HepG2 (cell line): ENCODE results near the gene COMMD7. TPM values are rescaled to one million over a fixed set of nuclear protein-coding genes. Genes with fewer than 3 reads are reported as not detected.

ENCODE experiments used
- ADNP ChIP-seq: sonication (generic); formaldehyde crosslinking; IDR thresholded peaks from 2 replicates; pipeline ENCODE4 v1.4.0; 2020; ENCODE audit warnings: missing genetic modification reagents
- ARNT2 ChIP-seq: sonication (generic); formaldehyde crosslinking; IDR thresholded peaks from 2 replicates; pipeline ENCODE4 v1.8.0; 2022; ENCODE audit warnings: mild to moderate bottlenecking, low read depth, missing genetic modification reagents, moderate library complexity
- ATRX ChIP-seq: sonication (generic); formaldehyde crosslinking; IDR thresholded peaks from 2 replicates; pipeline ENCODE4 v1.4.0; 2020; ENCODE audit warnings: missing genetic modification reagents, borderline replicate concordance
- FOXP4 ChIP-seq: sonication (generic); formaldehyde crosslinking; IDR thresholded peaks from 2 replicates; pipeline ENCODE4 v1.4.0; 2020; ENCODE audit warnings: missing genetic modification reagents
- HMGXB3 ChIP-seq: sonication (generic); formaldehyde crosslinking; IDR thresholded peaks from 2 replicates; pipeline ENCODE4 v1.4.0; 2020; ENCODE audit warnings: missing genetic modification reagents, borderline replicate concordance
- HNF4A ChIP-seq: sonication (generic); formaldehyde crosslinking; IDR thresholded peaks from 2 replicates; pipeline ENCODE4 v1.4.0; 2020; ENCODE audit warnings: missing genetic modification reagents
- HOMEZ ChIP-seq: IDR thresholded peaks from 2 replicates; pipeline ENCODE4 v1.6.1; 2016; ENCODE audit warnings: low read depth
- PBX2 ChIP-seq: IDR thresholded peaks from 2 replicates; pipeline ENCODE4 v1.6.1; 2016; ENCODE audit warnings: control low read depth
- SIN3A ChIP-seq: IDR thresholded peaks from 2 replicates; pipeline ENCODE4 v1.6.1; 2011; ENCODE audit warnings: low read depth, mild to moderate bottlenecking, control low read depth, low read length, borderline replicate concordance
- SIX1 ChIP-seq: sonication (generic); formaldehyde crosslinking; IDR thresholded peaks from 2 replicates; pipeline ENCODE4 v1.4.0; 2020; ENCODE audit warnings: missing genetic modification reagents, borderline replicate concordance
- TBX2 ChIP-seq: sonication (generic); formaldehyde crosslinking; IDR thresholded peaks from 2 replicates; pipeline ENCODE4 v1.5.0; 2020; ENCODE audit warnings: missing genetic modification reagents, mild to moderate bottlenecking, borderline replicate concordance
- WIZ ChIP-seq: sonication (generic); formaldehyde crosslinking; IDR thresholded peaks from 2 replicates; pipeline ENCODE4 v1.5.1; 2020; ENCODE audit warnings: mild to moderate bottlenecking, missing genetic modification reagents
- ZNF337 ChIP-seq: sonication (generic); formaldehyde crosslinking; IDR thresholded peaks from 2 replicates; pipeline ENCODE4 v1.5.1; 2020; ENCODE audit warnings: missing genetic modification reagents, low read depth, mild to moderate bottlenecking, borderline replicate concordance
- ZNF343 ChIP-seq: sonication (generic); formaldehyde crosslinking; IDR thresholded peaks from 2 replicates; pipeline ENCODE4 v1.4.0; 2020; ENCODE audit warnings: mild to moderate bottlenecking, missing genetic modification reagents
- ZNF441 ChIP-seq: sonication (generic); formaldehyde crosslinking; IDR thresholded peaks from 2 replicates; pipeline ENCODE4 v1.7.0; 2021; ENCODE audit warnings: missing genetic modification reagents, borderline replicate concordance
- ZNF556 ChIP-seq: sonication (generic); formaldehyde crosslinking; IDR thresholded peaks from 2 replicates; pipeline ENCODE4 v1.4.0; 2020; ENCODE audit warnings: mild to moderate bottlenecking, missing genetic modification reagents, borderline replicate concordance
- ZNF761 ChIP-seq: sonication (generic); formaldehyde crosslinking; conservative IDR thresholded peaks from 2 replicates; pipeline ENCODE4 v1.4.0; 2020; ENCODE audit warnings: mild to moderate bottlenecking, missing genetic modification reagents
- polyA plus RNA-seq, 8 experiments: library from polyadenylated mRNA; depleted of rRNA in 3 of 8; stranded (reverse) in 7 of 8; unstranded in 1 of 8; fragments of >200 nt; fragmentation: Illumina TruSeq in 4 of 8; extraction: Trizol in 4 of 8; gene quantifications; 2 replicates each; pipeline versions ENCODE4 v1.2.1 to v1.2.3, GENCODE V29; 2011 to 2016; ENCODE audit warnings: low read depth in 4 of 8, missing spikeins in 1 of 8, mixed read lengths in 1 of 8; ENCODE audit not compliant: insufficient read depth in 1 of 8
- total RNA-seq, 5 experiments: library from RNA; depleted of rRNA; stranded (reverse); fragments of >200 nt; fragmentation: Illumina TruSeq; extraction: Trizol; gene quantifications; 2 replicates each; pipeline ENCODE4 v1.2.3, GENCODE V29; 2016; ENCODE audit warnings: low read depth in 1 of 5

Gene COMMD7
- total and polyA plus RNA-seq, 2 of the 13 experiments (the other 11 are each of a cell fraction or from before 2014, with no cell fraction given): 42.1 to 53.3 TPM

GRCh38 chr20:32743237-32744112, at the start of gene COMMD7 (continued):
- TF ChIP-seq HMGXB3 (CRISPR knock-in tag) (no peak), FOXP4 (0 out of 2 replicates have a peak, but pooled peaks have one; percentile 22), WIZ (no peak; the same call in 1 of the 2 replicates), ADNP (CRISPR knock-in tag) (0 out of 2 replicates have a peak, but pooled peaks have one; percentile 13), ZNF761 (CRISPR knock-in tag) (no peak), SIN3A (no peak), ARNT2 (peak; percentile 94), TBX2 (CRISPR knock-in tag) (no peak; the same call in 1 of the 2 replicates), ATRX (CRISPR knock-in tag) (no peak), HNF4A (CRISPR knock-in tag) (no peak), PBX2 (CRISPR knock-in tag) (no peak), HOMEZ (no peak), ZNF441 (CRISPR knock-in tag) (peak; percentile 64), ZNF556 (CRISPR knock-in tag) (peak; percentile 86; the same call in 1 of the 2 replicates), SIX1 (CRISPR knock-in tag) (no peak), ZNF343 (CRISPR knock-in tag) (0 out of 2 replicates have a peak, but pooled peaks have one; percentile 13), ZNF337 (CRISPR knock-in tag) (no peak)
